GM18520 (cell line): ENCODE measurements around the gene EME1.

ENCODE experiments used
- ATAC-seq: cut with Tn5 transposase; IDR thresholded peaks from one replicate; pipeline ENCODE4 v1.9.1; 2021; ENCODE audit not compliant: unreplicated experiment

EME1 gene

GRCh38 chr17:50348522-50349242 is 24.3 kb upstream of the EME1 start:
- ATAC-seq: no peak

GRCh38 chr17:50349243-50349600 is 23.8 kb upstream of the EME1 start:
- no peak for ATAC-seq

GRCh38 chr17:50350733-50351132 is 22.3 kb upstream of the EME1 start:
- ATAC-seq: no peak

GRCh38 chr17:50352072-50352692 is 20.8 kb upstream of the EME1 start:
- ATAC-seq: no peak

GRCh38 chr17:50352693-50353599 is 20.1 kb upstream of the EME1 start:
- ATAC-seq: no peak

GRCh38 chr17:50353600-50354195 is 19.3 kb upstream of the EME1 start:
- no peak for ATAC-seq

- no peak for ATAC-seq
Measured at GRCh38 chr17:50354198-50354597, 18.8 kb upstream of the EME1 start.

GRCh38 chr17:50354776-50355175 is 18.3 kb upstream of the EME1 start:
- ATAC-seq: no peak

- no peak for ATAC-seq
Measured at GRCh38 chr17:50355336-50355700, 17.7 kb upstream of the EME1 start.

GRCh38 chr17:50355701-50356341 is 17.2 kb upstream of the EME1 start:
- no peak for ATAC-seq

GRCh38 chr17:50356418-50356817 is 16.6 kb upstream of the EME1 start:
- no peak for ATAC-seq

- ATAC-seq: no peak
Measured at GRCh38 chr17:50356892-50357510, 16.0 kb upstream of the EME1 start.

- no peak for ATAC-seq
Measured at GRCh38 chr17:50358177-50358576, 14.9 kb upstream of the EME1 start.

- no peak for ATAC-seq
Measured at GRCh38 chr17:50359005-50359699, 13.9 kb upstream of the EME1 start.

- ATAC-seq: no peak
Measured at GRCh38 chr17:50359998-50360461, 13.0 kb upstream of the EME1 start.

- ATAC-seq: no peak
Measured at GRCh38 chr17:50360486-50361115, 12.4 kb upstream of the EME1 start.

GRCh38 chr17:50361561-50362480 is 11.2 kb upstream of the EME1 start:
- no peak for ATAC-seq

GRCh38 chr17:50362661-50363060 is 10.4 kb upstream of the EME1 start:
- ATAC-seq: no peak
